SK-MEL-5 (cell line): ENCODE measurements around the gene FAM219A. TPM values are rescaled to one million over a fixed set of nuclear protein-coding genes. Genes with fewer than 3 reads are reported as not detected.

Source experiments
- DNase-seq: peaks from one replicate; pipeline ENCODE4 v3.0.0-alpha.2; 2016; ENCODE audit warnings: low read depth, low spot score
- in situ Hi-C: cut with HindIII; loops from 2 replicates; pipeline ENCODE4 v1.10.0; 2016; ENCODE audit warnings: low sequenced_read_pairs, high pct_unique_total_duplicates, low pct_unique_long_range_greater_than_20kb
- polyA plus RNA-seq, 2 experiments: library from polyadenylated mRNA; depleted of rRNA; stranded (reverse); fragments of >200 nt; gene quantifications; 2 replicates each; pipeline ENCODE4 v1.2.3, GENCODE V29; 2015
- total RNA-seq: library from RNA; depleted of rRNA; stranded (reverse); fragments of >200 nt; shearing (Covaris generic); gene quantifications from 2 replicates; pipeline ENCODE4 v1.2.3, GENCODE V29; 2014; rRNA removed

Gene FAM219A
- total RNA-seq = 7.4 and 8.2 TPM in 2 replicates
- 21.0 and 22.6 TPM in 2 replicates for polyA plus RNA-seq (2015; cell fraction: cytosol; rRNA removed)
- 30.2 and 32.8 TPM in 2 replicates for polyA plus RNA-seq (2015; cell fraction: nucleus; rRNA removed)

- DNase-seq = peak; percentile 96
- in situ Hi-C loops = no loop called here
Observed at GRCh38 chr9:34458013-34458958, at the start of gene FAM219A, which contains the start of gene DNAI1. FAM219A (minus strand) TSS chr9:34458570; CDS start chr9:34458263, 307 bp downstream. DNAI1 (plus strand) TSS chr9:34458805; CDS start chr9:34459006, 201 bp downstream.

GRCh38 chr9:34507966-34508365, 49.6 kb upstream of the FAM219A start:
- no peak for DNase-seq
- in situ Hi-C loops = no loop called here

GRCh38 chr9:34507556-34507955, 49.2 kb upstream of the FAM219A start:
- DNase-seq = no peak
- in situ Hi-C loops = no loop called here

DNA sequence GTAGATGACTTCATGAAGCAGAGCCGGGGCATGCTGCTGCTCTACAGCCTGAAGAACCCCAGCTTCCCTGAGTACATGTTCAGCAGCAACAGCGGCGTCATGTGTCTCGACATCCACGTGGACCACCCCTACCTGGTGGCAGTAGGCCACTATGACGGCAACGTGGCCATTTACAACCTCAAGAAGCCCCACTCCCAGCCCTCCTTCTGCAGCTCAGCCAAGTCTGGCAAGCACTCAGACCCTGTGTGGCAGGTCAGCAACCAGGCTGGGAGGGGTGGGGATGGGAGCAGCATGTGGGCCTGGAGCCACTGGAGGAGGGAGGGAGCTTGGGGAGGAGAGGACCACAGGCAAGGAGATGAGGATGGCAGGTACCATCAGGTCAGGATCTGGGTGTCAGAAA, 48.3 kb upstream of the FAM219A start:
- DNase-seq = no peak

GRCh38 chr9:34505370-34506120, 47.2 kb upstream of the FAM219A start:
- no peak for DNase-seq
- in situ Hi-C loops = no loop called here

More for the DNA sequence above, 48.3 kb upstream of the FAM219A start:
- in situ Hi-C loops = no loop called here

DNA sequence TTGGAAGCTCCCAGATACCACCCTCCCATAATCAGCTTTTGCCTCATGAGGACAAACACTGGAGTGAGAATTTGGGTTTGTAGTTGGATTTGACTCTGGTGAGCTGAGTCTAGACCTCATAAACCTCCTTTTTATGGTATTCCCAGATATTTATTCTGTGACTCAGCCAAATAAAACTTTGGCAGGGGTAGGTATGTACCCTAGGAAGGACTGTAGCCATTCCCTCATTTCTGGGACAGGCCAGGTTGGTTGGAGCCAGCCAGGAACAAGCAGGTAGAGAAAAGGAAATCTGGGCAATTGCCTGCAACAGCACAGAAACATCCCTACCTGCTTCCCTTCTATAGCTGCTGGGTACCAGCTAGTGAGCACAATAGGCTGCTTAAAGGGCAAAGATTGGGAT, 45.0 kb upstream of the FAM219A start:
- in situ Hi-C loops = no loop called here
- no peak for DNase-seq

- no peak for DNase-seq
- in situ Hi-C loops = no loop called here
Observed at GRCh38 chr9:34502891-34503290, 44.5 kb upstream of the FAM219A start.

DNA sequence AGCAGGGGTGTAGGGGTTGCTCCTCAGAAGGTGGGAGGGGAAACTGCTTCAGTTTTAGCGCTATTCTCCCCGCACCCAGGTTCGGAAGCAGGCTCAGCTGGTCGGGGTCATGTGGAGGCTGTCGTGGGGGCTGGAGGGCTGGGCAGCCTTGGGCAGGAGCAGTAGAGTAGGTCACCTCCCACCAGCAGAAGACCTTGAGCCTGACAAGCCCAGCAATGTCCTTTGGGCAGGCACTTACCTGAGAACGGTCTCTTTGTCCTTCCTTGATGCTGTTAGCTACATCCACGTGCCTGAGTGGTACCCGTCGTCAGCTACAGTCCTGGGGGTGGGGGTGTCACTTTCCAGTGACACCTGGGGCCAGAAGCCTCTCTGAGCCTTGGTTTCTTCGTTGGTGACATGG, 44.1 kb upstream of the FAM219A start:
- no peak for DNase-seq
- in situ Hi-C loops = no loop called here

DNA sequence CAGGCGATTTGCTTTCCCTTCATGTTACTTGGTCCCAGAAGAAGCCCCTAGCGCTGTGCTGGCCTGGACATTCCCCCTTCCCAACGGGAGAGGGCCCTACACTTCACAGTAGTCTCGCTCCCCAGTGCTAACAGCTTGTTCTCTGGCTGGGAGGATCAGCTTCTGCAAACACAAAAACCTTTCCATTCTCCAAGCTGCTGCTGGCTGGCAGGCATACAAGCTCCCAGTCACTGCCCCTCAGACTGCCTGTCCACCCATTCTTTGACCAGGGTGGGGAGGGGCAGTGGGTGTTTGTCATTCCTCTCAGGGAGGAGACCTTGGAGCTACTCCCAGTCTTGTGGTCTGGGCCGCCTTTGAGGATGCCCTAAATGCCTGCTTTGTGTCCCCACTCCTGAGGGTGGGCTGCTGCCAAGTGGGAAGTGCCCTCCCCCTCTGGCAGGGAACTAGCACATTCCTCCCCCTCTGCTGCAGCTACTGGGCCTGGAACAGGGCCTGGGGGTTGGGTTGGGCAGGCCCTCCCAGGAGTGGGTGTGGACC, 43.6 kb upstream of the FAM219A start:
- peak; percentile 49 for DNase-seq
- in situ Hi-C loops = no loop called here

- in situ Hi-C loops = no loop called here
- no peak for DNase-seq
Observed at GRCh38 chr9:34501372-34501771, 43.0 kb upstream of the FAM219A start.

DNA sequence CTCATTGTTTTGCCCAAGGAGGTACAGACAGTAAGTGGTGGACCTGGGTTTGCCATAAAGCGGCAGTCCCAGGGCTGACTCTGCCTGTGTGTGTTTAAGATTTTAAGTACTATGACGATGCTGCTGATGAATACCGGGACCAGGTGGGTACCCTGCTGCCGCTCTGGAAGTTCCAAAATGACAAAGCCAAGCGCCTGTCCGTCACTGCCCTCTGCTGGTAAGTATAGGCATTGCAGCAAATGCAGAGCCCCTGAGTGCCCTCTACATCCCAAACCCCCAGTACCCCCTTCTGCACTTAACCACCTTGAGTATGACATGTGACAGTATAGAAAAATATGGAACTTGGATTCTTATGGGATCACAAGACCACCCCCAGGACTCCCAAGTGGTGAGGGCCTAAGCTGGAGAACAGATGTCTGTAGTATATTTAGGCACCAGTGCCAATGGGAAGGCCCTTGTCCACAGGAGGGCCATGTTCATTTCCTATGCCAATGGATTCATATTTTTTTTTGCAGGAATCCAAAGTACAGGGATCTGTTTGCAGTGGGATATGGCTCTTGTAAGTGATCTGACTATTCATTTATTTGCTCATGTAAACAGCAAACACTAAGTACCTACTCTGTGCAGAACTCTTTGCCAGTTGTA, 42.4 kb upstream of the FAM219A start:
- peak; percentile 64 for DNase-seq
- in situ Hi-C loops = no loop called here

DNA sequence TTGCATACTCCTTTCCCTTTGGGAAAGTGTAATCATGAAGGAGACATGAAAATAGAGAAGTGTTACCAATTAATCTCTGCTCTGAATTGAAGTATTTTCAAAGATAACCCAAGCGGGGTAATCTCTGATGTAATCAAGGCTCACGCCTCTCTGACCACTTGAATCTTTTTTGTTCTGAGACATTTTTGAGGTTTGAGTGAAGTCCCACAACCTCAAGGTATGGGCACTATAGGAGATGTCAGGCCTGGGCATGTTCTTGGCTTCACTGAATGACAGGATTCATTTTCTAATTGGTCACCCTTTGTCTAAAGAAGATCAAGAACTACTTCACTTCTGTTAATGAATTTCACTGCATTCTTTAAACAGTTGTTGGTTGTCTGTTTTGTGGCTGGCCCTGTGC, 40.7 kb upstream of the FAM219A start:
- DNase-seq = no peak
- in situ Hi-C loops = no loop called here

- no peak for DNase-seq
- in situ Hi-C loops = no loop called here
Observed at GRCh38 chr9:34498553-34498952, 40.2 kb upstream of the FAM219A start.

GRCh38 chr9:34496149-34496712, 37.9 kb upstream of the FAM219A start:
- DNase-seq = no peak
- in situ Hi-C loops = no loop called here

GRCh38 chr9:34493972-34494535, 35.7 kb upstream of the FAM219A start:
- DNase-seq = no peak
- in situ Hi-C loops = no loop called here

DNA sequence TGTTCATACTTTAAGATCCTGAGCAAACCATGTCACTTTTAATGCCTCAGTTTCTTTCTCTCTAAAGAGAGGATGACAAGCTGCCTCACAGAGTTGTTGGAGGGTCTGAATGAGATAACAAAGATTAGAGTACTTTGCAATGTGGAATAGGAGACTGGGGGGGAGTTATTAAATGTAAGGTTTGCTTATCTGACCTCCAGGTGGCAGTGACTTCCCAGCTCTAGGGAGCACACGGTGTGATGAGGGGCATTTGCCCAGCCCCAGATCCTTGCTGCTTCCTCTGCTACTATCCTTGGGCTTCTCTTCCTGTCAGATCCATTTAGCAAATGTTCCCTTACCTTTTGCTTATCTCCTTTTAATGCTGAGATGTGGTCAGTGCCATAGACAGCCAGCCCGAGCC, 33.7 kb upstream of the FAM219A start:
- peak; percentile 16 for DNase-seq
- in situ Hi-C loops = no loop called here

GRCh38 chr9:34491596-34491995, 33.2 kb upstream of the FAM219A start:
- in situ Hi-C loops = no loop called here
- DNase-seq = no peak
